GM19239 (cell line): ENCODE data around the gene HENMT1.
A peak's percentile ranks its signal among the peaks of the same experiment; 100 is the strongest.
"Not testable (repeated sequence)": the region's sequence is repeated elsewhere in the genome, so short reads cannot be mapped to it uniquely, and the experiment has no call there.

Experiments
- DNase-seq: peaks from one replicate; pipeline ENCODE4 v3.0.0; 2011; ENCODE audit warnings: low spot score; ENCODE audit not compliant: insufficient read length
- FAIRE-seq: peaks from 2 replicates; lab custom pipeline; 2011; peaks lifted over from hg19 to GRCh38; lab: Jason Lieb, UNC

Gene HENMT1

GRCh38 chr1:108661030-108661609 lies at the start of gene HENMT1:
Gene HENMT1, minus strand, starts transcription at chr1:108661093. Its CDS starts 1,209 bp downstream, at chr1:108659884.
- peak; percentile 64 for DNase-seq
- FAIRE-seq: no peak

GRCh38 chr1:108708691-108709660 lies 48.1 kb upstream of the HENMT1 start:
- DNase-seq (no peak), FAIRE-seq (no peak)

GRCh38 chr1:108706643-108707042 lies 45.8 kb upstream of the HENMT1 start:
- FAIRE-seq: no peak

GRCh38 chr1:108704496-108704895 lies 43.6 kb upstream of the HENMT1 start:
- no peak for FAIRE-seq

More at GRCh38 chr1:108706643-108707042, 45.8 kb upstream of the HENMT1 start:
- DNase-seq: no peak

GRCh38 chr1:108703939-108704338 lies 43.0 kb upstream of the HENMT1 start:
- no peak for FAIRE-seq
- DNase-seq: no peak

More at GRCh38 chr1:108704496-108704895, 43.6 kb upstream of the HENMT1 start:
- DNase-seq: no peak

GRCh38 chr1:108702109-108702508 lies 41.2 kb upstream of the HENMT1 start:
- FAIRE-seq, DNase-seq: not testable (repeated sequence)

- DNase-seq (no peak), FAIRE-seq (no peak)
Measured at GRCh38 chr1:108701176-108701849, 40.4 kb upstream of the HENMT1 start.

GRCh38 chr1:108699375-108700332 lies 38.8 kb upstream of the HENMT1 start:
- FAIRE-seq: no peak
- DNase-seq: no peak

GRCh38 chr1:108695535-108695934 lies 34.6 kb upstream of the HENMT1 start:
- no peak for DNase-seq
- no peak for FAIRE-seq

- peak; percentile 44 for DNase-seq
- FAIRE-seq: peak; percentile 65
Measured at GRCh38 chr1:108692724-108693655, 32.1 kb upstream of the HENMT1 start.

GRCh38 chr1:108691942-108692723 lies 31.2 kb upstream of the HENMT1 start, which contains the start of gene PRPF38B:
Gene PRPF38B, plus strand, starts transcription at chr1:108692310. Its CDS starts 282 bp downstream, at chr1:108692592.
- FAIRE-seq: peak; percentile 92
- peak; percentile 75 for DNase-seq

- no peak for DNase-seq
- FAIRE-seq: peak; percentile 42
Measured at GRCh38 chr1:108691128-108691941, 30.4 kb upstream of the HENMT1 start.

GRCh38 chr1:108686614-108687313 lies 25.9 kb upstream of the HENMT1 start:
- FAIRE-seq: no peak
- DNase-seq: no peak

GRCh38 chr1:108685529-108685928 lies 24.6 kb upstream of the HENMT1 start:
- no peak for DNase-seq
- FAIRE-seq: no peak

- not testable (repeated sequence) for FAIRE-seq, DNase-seq
Measured at GRCh38 chr1:108681701-108682100, 20.8 kb upstream of the HENMT1 start.

GRCh38 chr1:108679586-108680213 lies 18.8 kb upstream of the HENMT1 start:
- no peak for FAIRE-seq
- no peak for DNase-seq
